NOMO-1 treated with dmso at 0.1 percent for 144 hours (cell line): ENCODE data around the gene METTL25B.

Experiments used
- DNase-seq: peaks from one replicate; lab custom pipeline; 2025; ENCODE audit not compliant: unreplicated experiment; lab: John Stamatoyannopoulos, UW

The METTL25B gene

DNA sequence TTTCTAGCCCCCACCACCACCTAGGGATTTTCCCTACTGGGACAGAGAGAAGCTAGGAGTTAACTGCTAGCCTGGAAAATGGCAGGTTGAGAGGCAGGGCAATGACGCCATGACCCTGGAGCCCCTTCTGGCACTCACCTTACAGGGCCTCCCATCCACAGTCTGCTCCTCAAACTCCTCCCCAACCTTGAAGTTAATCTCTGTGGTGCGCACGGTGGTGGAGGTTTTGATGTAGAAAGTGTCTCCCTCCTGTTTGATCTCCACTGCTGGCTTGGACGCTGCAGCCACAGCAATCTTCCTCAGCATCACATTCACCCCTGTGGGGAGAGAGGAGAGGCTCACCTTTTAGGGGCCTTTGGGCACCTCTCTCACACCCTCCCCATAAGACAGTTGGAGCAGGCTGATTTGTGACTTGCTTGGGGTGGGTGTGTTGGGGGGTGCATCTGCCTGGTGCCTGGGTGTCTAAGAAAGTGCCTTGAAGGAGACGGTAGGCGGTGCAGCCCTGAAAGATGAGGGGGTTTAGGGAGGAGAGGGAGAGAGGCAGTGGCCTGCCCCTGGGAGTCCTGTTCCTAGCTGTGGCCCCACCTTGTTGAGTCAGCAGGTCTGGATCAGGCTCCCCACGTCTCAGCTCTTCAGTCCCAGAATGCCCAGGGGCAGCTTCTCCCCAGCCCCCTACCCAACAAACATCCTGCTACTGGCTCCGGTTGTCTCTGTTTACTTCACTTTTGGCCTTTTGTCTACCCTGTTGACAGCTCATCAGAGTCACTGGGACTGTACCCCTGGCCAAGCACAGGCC is 27.3 kb upstream of the METTL25B start:
- no peak for DNase-seq

- DNase-seq: no peak
These were observed 24.9 kb upstream of the METTL25B start for GRCh38 chr1:156703336-156703735.

DNA sequence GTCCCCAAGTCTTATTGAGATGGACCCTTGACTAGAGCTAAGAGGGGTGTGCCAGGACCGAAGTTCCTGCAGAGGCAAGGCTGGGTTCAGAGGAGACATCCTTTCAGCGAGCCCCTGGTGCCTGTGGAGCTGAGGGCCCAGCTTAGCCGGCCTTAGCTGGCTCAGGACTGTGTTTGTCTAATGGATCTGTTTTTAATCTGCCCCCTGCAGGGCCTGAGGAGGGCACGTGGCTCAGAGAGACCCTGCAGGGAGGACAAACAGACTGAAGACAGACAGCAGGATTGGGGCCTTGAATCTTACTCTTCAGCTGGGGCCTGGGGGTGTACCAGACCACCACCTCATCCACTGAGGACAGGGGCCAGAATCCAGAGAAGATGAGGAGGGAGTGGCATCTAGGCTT is 24.5 kb upstream of the METTL25B start:
- DNase-seq: no peak

DNA sequence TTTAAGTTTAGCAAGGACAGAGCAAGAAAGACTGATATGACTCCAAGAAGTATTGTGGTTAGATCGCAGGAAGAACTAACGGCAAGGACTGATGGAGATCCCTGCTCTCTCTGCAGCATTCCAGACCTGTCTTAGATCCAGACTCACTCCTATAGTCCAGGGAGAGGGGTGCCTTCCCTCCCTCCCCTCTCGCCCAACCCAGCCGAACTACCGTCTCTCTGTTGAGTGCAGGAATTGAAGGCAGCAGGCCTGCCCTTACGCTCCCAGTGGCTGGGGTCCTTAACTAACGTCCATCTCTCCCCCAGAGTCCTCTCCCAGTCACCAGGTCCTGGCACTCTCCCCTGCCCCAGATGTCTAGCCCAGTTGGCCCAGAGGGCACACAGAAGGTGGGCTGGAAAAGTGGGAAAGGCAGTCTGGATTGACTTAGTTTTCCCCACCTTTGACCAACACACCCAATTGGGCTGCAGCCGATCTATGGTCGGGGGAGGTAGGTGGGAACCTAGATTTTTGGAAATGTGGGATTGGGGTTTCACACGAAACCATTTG is 24.0 kb upstream of the METTL25B start:
- DNase-seq: no peak

- DNase-seq: no peak
These were observed 23.3 kb upstream of the METTL25B start for GRCh38 chr1:156704930-156705320.

- no peak for DNase-seq
These were observed 22.9 kb upstream of the METTL25B start, which contains the start of gene CRABP2 for GRCh38 chr1:156705321-156705917. Gene CRABP2 (minus strand): TSS chr1:156705583. CDS start chr1:156705446, 137 bp downstream.

DNA sequence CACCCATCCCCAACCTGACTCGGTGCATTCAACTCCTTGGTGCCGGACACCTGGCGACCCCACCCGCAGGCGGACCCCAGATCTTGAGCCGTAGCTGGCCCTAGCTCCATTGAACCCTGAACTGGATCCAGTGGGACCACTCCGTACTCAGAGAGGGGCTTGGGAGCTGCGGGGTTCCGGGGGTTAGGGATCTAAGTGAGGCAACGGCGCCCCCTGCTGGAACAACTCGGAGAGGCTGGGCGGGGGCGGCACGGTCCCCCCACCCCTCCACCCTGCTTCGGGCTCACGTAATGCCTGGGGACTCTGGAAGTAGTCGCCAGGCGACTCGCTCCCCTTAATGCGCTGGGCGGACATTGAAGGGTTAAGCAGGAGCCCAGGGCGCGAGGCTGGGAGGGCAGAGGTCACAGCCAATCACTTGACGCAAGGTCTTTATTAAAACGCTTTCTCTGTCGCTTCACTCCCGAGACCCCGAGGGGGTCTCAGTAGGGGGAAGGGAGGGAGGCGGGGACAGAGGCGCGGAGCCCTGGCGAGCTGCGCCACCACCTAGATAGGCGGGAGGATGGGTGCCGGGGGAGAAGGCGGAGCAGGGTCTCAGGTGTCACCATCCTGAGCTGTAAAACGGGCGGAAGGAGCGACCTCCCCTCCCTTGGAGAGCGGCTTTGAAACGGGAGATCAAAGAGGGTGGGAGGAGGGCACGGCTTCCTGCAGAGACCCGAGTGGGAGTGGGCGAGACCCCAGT is 22.2 kb upstream of the METTL25B start:
- DNase-seq: no peak

DNA sequence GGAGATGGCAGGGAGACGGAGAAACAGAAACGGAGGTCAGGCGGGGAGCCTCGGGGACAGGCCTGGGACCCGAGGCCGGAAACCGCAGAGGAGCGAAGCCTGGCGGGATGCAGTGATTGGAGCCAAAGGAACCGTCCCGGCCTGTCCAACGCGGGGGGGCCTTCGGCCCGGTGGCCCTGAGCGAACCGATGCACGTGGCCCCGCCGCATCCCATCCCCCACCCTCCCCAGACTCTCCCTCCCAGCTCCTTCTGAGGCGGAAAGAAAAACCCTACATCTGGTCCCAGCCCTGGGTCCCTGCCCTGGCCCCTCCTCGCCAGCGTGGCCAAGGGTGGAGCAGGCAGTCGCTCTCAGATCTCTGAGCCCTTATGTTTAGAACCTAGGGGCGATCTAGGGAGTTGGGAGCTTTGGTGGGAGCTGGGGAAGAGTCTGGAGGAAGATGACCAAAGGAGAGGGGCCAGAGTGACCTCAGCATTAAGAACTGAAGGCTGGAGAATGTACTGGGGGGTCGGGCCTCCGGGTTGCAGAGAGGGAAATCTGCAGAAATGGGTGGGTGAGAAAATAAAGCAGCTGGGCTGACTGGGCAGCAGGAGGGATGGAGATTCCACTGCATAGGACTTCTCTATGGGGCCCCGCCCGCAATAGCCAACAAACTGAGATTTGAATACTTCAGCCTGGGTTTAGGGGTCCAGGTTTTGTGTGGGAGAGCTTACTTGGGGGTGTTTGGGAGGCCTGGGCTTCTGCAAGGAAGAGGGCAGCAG is 21.4 kb upstream of the METTL25B start:
- no peak for DNase-seq

- DNase-seq: no peak
These were observed 20.7 kb upstream of the METTL25B start for GRCh38 chr1:156707417-156708217.

DNA sequence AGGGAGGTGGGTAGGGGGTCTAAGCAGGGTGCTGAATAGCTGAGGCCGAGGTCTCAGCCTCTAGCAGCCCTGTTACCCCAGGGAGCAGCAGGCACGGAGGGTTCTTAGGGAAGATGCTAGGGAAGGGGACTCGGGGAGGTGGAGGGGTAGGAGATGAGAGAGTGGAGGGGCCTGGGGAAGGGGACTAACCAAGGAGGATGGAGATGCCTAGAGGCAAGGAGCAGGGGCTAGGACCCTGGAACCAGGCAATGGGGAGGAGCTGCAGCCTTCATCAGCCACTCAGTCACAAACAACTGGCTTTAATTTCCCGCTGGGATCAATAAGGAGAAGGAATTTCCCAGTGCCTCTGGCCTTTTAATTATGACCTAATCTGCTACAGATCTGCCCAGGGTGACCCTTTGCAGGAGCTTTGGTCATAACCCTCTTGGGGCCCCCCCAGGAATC is 20.0 kb upstream of the METTL25B start:
- no peak for DNase-seq

DNA sequence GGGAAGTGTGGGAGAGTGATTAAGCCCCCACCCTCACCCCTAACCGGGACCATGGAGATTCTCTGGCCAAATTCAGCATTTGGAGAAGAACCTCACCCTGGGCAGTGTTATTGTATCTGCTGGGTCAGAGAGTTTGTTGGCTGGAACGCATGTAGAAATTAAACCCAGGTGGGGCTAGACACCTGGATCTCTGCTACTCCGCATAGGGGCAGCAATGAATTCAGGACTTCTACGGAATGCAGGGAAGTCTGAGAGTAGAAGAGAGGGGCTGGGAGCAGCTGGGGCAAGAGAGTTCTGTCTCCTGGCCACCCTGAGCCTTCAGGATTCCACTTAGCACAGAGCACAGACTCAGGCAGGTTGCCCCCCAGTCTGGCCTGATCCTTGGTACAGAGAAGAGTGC is 19.2 kb upstream of the METTL25B start:
- no peak for DNase-seq

GRCh38 chr1:156709757-156710489 is 18.3 kb upstream of the METTL25B start:
- DNase-seq: no peak

DNA sequence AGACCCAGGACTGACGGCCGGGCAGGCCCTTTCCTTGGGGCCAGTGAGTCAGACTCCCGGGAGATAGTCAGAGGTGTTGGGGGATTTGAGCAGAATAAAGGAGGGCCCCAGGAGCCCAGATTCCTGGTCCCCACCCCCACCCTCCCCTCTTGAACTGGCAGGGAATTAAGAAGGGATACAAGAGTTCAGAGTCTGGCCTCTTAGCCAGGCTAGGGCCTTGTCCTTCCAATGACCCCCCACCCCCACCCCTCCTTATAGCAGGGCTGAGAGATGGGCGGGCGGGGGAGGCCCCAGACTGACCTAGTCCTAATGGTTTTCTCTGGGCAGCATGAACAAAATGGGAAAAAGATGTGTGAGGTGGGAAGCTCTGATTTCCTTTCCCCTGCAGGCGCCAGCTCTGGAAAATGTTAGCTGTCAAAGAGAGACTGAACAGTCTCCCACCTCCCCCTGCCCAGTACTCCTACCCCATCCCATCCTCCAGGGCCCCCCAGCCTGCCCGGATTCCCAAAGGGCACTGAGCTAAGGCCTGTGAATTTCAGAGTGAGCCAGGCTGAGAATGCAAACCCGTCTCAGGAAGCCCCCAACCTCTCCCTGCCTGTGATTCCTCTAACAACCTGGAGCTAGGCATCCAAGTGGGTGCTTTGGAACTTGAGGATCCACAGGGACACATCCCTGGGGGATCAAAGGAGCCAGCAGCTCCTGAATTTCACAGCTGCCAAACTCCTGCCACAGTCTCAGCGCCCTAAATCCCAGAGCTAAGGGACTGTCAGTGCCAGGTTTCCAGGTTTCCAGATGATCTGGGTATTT is 17.1 kb upstream of the METTL25B start:
- DNase-seq: no peak

DNA sequence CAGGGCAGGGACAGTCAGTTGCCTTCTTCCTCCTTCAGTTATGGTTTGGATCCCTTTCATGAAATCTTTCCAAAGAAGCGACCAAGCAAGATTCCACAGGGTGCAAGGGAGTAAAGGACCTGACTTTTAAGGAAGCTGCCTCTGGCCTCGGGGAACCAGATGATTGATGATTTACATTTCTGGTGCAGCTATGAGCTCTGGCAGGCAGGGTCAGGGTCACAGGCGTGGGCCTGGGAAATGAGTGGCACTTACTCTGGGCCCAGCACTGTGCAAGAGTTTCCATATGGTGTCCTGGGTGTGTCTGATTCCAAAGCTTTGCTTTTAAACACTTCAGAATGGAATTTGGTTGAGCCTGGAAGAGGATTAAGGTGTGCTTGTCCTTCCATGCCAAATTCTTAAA is 15.6 kb upstream of the METTL25B start:
- no peak for DNase-seq

GRCh38 chr1:156714830-156715229 is 13.4 kb upstream of the METTL25B start:
- no peak for DNase-seq

GRCh38 chr1:156717351-156717750 is 10.9 kb upstream of the METTL25B start:
- DNase-seq: no peak

- DNase-seq: no peak
These were observed 7.1 kb upstream of the METTL25B start for GRCh38 chr1:156721131-156721530.

DNA sequence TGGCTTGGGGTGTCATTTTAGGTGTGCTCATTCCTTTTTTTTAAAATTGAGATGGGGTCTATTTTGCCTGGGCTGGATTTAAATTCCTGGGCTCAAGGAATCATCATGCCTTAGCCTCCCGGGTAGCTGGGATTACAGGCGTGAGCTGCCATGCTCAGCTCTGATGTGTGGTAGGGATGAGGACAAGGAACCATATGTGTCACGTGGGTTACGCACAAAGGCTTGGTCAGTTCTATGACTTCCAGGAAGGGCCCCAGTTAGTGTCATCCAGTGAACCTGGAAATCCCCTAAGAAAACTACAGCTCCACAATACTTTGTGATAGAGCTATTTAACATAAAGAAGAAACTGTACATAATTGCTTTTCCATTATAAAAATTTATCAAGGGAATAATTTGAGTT is 6.7 kb upstream of the METTL25B start:
- DNase-seq: no peak
